Measurements from ENCODE around the gene KCTD16.

KCTD16 gene

GRCh38 chr5:144210655-144211054 is 40.0 kb downstream of the KCTD16 start:
- no peak for FAIRE-seq

DNA sequence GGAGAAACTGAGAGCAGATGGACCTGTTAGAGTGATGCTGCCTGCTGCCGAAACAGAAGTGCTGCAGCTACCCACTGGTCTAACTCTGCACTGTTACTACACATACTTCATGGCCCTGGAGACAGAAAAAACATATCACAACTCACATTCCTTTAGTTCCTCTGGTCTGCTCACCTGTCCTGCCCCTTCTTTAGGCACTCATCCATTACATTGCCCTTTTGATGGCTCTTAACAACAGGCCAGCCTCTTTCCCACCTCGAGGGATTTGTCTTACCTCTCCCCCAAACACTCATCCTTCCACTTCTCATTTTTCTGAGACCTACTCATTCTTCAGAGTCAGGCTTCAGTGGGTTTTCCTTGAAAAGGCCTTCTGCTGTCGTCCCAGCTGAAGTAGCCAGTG is 49.2 kb downstream of the KCTD16 start:
- FAIRE-seq = no peak

DNA sequence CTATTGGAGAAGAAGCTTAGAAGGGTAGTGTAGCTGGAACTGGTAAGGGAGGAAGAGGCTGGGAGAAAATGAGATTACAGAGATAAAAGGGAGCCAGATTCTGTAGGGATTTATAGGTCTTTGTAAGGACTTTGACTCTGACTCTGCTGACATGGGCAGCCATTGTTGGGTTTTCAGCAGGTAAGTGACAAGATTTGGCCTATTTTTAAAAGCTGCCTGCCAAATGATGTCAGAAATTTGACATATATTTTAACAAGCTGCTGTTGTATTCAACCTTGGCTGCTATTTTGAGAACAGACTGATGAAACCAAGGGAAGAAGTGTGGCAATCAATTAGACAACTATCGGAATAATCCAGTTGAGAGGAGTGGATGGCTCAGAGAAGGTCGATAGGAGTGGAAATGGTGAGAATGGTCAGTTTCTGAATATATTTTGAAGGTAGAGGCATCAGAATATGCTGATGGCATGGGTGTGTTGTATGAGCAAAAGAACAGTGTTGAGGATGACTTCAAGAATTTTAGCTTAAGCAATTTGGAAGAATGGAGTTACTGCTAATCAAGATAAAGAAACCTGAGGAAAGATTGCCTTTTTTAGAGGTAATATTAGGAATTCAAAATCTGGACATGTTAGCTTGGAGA is 56.8 kb downstream of the KCTD16 start:
- FAIRE-seq = no peak

GRCh38 chr5:144230806-144231205 is 60.1 kb downstream of the KCTD16 start:
- no peak for FAIRE-seq

GRCh38 chr5:144232285-144232684 is 61.6 kb downstream of the KCTD16 start:
- FAIRE-seq = no peak

DNA sequence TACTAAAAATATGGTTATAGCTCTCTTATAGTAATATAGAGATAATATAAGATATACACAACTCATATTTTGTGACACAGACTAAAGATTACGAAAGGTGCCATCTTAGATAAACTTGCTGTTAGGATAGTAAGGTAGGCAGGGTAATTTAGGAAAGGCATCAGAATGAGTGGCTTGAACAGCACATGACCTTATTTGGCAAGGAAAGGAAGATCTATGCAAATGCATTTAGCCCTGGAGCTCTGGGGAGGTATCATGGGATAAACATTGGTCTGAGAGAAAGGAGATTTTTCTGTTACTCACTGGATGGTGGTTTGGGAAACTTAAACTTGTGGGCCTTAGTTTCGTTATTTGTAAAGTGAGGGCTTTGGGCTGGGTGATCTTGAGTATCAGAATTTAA is 65.8 kb downstream of the KCTD16 start:
- no peak for FAIRE-seq

- no peak for FAIRE-seq
These were observed 67.2 kb downstream of the KCTD16 start for GRCh38 chr5:144237851-144238250.

DNA sequence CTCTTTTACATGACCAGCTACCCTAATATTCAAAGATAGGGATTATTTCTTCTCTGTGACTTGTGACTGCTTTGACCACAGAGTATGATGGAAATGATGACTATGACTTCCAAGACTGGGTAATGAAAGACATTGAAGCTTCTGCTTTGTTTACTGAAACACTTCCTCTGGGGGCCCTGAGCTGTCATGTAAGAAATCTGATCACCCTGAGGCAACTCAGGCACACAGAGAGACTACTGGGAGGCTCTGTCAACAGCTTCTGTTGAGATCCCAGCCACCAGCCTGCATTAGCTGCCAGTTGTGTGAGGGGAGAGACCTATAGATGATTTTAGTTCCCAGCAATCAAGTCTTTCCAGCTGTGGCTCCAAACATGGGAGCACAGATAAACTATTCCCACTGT is 76.5 kb downstream of the KCTD16 start:
- no peak for FAIRE-seq

- FAIRE-seq = no peak
These were observed 77.3 kb downstream of the KCTD16 start for GRCh38 chr5:144248015-144248414.

- FAIRE-seq = no peak
These were observed 79.2 kb downstream of the KCTD16 start for GRCh38 chr5:144249755-144250464.

- no peak for FAIRE-seq
These were observed 83.9 kb downstream of the KCTD16 start for GRCh38 chr5:144254552-144254951.

DNA sequence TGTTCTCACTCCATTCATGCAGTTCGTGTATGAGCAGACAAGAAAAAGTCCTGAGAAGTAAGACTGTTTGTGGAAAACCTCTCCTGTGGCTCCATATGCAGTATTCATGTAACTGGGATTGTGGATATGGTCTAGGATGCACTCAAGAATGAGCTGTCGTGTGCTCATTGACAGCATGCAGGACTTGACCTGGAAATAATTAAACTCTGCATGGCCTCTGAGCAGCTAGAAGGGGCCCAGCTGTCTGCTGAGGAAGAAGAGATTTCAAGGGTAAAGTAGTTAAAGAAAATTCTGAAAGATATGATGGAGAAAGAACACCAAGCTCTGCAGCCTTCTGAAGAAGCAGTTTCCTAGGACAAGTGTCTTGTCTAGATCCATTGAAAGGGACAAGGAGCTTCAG is 89.4 kb downstream of the KCTD16 start:
- FAIRE-seq = no peak

GRCh38 chr5:144265643-144266247 is 95.1 kb downstream of the KCTD16 start:
- FAIRE-seq = no peak

DNA sequence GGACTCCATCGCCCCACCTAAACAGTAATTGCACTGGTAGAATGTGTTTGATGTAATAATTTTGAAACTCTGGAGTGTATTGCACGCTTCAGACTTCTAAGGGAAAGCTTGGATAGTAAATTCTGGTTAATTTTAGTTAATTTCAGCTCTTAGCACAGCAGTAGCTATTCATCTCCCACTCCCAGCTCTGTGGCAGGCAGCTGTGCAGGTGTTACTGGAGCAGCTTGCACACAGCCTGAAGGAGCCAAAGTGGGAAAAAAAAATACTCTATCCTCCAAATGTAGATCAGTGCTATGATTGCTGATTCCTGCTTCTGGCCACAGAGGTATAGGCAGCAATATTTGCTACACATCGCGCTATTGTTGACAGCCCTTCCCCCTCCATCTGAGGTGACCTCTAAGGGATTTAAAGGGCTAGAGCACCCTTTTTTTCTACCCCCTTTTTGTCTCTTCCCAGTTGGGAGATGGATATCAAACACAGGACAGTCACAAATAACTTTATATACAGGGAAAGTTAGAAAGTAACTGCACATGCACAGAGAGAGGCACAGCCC is 97.4 kb downstream of the KCTD16 start:
- no peak for FAIRE-seq

GRCh38 chr5:144273232-144274027 is 102.8 kb downstream of the KCTD16 start:
- FAIRE-seq = peak; percentile 53

DNA sequence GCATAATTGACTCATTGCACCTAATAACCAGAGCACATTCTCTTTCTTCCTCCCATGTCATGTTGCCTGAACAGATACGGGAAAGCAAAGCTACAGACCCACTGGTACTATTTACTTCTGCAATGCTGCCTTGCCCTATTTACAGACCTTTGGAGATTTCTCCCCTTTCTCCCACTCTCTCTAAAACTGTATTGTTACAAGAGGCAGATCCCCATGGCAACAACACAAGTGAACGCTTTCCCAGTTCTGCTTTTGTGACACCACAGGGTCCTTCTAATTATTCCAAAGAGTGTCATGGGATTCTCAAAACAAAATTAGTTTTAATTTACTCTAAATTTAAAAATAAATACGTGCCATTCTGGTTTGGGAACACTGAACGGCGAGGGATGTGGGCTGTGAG is 104.7 kb downstream of the KCTD16 start:
- no peak for FAIRE-seq

GRCh38 chr5:144276034-144276822 is 105.6 kb downstream of the KCTD16 start:
- FAIRE-seq = no peak

GRCh38 chr5:144281784-144282183 is 111.1 kb downstream of the KCTD16 start:
- FAIRE-seq = no peak

GRCh38 chr5:144284036-144284435 is 113.4 kb downstream of the KCTD16 start:
- FAIRE-seq = no peak

GRCh38 chr5:144284931-144285502 is 114.3 kb downstream of the KCTD16 start:
- no peak for FAIRE-seq

DNA sequence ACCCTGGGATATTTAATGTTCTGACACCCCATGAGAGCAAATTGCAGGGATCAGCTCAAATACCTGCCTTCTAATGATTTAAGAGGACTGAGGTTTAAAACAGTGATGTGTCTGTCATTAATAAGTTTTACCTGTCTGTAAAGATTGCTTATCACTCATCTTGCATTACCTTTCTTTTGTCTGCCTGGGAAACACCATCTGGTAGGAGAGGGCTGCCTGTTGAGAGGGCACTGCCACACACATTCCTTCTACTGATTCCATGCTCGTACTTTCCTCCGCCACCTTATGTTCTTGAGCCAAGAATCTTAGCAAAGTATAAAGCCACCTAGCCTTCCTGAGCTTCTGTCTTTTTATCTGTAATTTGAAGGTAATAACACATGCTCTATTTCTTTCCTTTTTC is 118.6 kb downstream of the KCTD16 start:
- no peak for FAIRE-seq

- no peak for FAIRE-seq
These were observed 121.4 kb downstream of the KCTD16 start for GRCh38 chr5:144292029-144292428.
